Anterior cingulate cortex (tissue), 58 donors: ENCODE results near the gene STIM1.
"Not testable (repeated sequence)": the region's sequence is repeated elsewhere in the genome, so short reads cannot be mapped to it uniquely, and the experiment has no call there.

Experiments used
- DNase-seq, 58 donors: peaks; one replicate each; lab custom pipeline; 2025; lab: John Stamatoyannopoulos, UW

The STIM1 gene

DNA sequence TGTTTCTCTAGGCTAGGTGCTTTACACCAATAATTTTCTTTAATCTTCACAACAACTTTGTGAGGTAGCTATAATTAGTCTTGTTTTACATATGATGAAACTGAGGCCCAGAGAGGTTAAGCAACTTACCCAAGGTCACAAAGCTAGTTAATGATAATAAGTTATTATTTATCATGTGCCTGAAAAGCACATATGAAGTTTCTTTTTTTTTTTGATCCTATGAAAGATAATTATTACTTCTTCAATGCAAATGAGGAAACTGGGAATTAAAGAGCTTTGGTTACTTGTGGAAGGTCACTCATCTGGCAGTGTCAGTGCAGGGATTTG lies 22.8 kb downstream of the STIM1 start:
- no peak for DNase-seq

- DNase-seq, result no peak
Measured at GRCh38 chr11:3879216-3879966, 23.9 kb downstream of the STIM1 start.

GRCh38 chr11:3879967-3880542 lies 24.6 kb downstream of the STIM1 start:
- DNase-seq, result no peak

DNA sequence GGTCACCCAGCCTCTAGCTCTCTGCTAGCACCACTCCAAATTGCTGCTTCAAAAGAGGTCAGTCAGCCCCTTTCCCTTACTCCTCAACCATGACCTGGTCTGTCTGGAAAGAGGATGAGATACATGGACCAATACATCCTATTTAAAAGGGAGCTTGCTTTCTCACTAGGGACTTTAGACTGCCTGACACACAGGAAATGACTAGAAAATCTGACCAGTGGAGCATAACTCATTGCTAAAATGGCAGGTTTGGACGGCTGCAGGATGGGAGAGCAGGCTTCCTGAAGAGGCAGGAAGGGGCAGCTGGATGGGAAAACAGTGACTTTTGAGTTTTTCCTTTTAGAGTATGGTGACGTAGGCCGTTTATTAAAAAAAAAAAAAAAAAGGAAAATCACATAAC lies 25.3 kb downstream of the STIM1 start:
- DNase-seq, result no peak

DNA sequence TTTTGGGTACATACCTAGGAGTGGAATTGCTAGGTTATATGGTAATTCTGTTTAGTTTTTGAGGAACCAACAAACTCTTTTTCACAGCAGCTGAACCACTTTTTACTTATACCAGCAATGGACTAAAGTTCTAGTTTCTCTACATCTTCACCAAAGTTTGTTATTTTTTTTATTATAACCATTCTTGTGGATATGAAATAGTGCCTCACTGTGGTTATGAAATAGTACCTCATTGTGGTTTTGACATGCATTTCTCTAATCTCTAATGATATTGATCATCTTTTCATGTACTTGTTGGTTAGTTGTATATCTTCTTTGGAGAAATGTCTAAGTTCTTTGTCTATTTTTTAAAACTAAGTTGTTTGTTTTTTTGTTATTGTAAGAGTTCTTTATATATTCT lies 27.2 kb downstream of the STIM1 start:
- DNase-seq, result no peak

DNA sequence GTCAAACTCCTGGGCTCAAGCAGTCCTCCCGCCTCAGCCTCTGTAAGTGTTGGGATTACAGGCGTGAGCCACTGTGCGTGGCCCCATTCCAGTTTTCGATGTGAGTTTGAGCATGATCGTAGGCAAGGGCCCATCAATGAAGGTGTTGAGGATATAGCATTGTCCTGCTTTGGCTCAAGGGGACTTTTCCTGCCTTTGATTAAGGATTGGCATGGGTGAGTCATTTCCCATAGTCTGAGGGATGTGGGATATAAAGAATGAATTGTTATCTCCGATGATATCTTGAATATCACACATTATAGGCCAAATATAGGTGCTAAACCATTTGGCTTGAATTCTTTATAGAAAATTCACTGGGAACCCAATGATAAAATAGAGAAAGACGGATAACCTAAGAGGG lies 30.4 kb downstream of the STIM1 start:
- no peak for DNase-seq

- DNase-seq, result no peak
Measured at GRCh38 chr11:3886985-3887384, 31.5 kb downstream of the STIM1 start.

DNA sequence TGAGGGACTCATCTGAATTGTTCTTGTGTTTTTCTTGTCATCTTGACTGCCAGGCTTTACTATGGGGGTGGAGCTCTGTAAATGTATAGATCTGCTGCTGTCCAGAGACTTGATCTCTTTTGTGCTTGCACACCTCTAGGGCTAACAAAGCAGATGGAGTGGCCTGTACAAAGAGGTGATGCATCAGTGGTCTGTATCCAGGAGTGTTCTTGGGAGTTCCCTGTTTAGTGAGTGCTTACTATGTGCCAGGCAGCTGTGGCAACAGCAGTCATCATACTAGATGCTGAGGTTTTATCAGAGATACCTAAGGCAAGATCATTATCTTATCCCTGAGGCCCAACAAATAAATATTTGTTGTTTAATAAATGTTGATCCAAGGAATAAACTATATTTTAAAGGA lies 33.4 kb downstream of the STIM1 start:
- DNase-seq, result no peak

DNA sequence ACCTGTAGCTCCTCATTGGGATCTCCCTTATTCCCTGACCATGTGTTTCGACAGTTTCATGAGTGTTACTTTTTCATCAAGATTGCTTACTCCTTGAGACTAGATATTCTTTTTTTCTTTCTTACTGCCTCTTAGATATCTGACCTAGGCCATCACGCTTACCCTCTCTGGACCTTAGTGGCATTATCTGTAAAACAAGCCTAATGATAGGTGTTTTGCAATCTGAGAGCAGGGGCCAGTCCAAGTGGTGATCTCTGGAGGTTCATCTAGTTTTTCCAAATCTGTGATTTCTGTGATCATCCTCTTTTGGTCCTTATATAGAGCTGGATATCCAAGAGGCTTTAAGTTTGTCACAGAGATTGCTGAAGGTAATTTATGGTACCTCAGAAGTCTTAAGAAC lies 34.5 kb downstream of the STIM1 start:
- DNase-seq, result no peak

DNA sequence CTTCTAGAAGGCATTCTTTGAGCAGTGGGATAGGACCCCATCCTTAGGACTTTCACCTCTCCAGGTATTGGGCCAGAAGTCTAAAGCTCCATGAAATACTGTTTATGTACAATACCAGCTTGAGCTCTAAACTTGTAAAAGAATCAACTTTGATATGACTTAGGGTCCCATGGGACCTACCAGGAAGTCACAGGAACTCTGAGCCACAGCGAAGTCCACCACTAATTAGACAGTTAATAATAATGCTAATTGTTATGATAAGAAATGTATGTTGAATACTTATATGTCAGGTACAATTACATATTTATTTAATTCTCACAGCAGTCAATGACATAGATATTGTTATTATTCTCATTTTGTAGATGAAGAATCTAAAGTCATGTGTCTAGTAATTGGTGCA lies 35.3 kb downstream of the STIM1 start:
- no peak for DNase-seq

- no peak for DNase-seq
Measured at GRCh38 chr11:3891751-3892150, 36.3 kb downstream of the STIM1 start.

GRCh38 chr11:3892156-3892555 lies 36.7 kb downstream of the STIM1 start:
- no peak for DNase-seq

- no peak for DNase-seq
Measured at GRCh38 chr11:3893311-3893710, 37.8 kb downstream of the STIM1 start.

DNA sequence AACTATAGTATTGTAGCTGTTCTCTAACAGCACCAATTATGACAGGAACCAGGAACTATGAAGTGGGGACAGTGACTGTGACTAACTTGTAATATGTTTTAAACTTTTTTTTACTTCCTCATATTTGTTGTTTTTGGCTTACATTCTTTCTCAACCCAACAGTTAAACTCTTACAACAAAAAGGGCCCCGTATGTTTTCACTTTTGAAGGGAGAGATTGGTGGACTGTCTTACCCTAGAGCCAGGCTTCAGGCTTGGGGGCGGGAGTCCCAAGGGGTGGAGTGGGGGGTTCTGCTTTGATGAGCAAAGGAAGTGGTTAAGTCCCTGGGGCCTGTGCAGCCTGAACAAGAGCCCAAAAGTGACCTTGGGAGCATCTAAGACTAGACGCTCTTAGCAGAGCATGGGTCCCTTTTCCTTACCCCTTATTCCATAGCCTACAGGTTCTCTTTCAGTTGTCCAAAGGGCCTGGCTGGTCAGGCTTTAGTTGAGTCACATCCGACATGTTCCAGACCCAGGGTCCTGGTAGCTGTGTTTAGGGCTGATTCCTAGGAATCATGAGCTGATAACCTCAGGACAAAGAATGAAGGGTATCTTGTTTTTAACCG lies 38.8 kb downstream of the STIM1 start:
- DNase-seq, result no peak

DNA sequence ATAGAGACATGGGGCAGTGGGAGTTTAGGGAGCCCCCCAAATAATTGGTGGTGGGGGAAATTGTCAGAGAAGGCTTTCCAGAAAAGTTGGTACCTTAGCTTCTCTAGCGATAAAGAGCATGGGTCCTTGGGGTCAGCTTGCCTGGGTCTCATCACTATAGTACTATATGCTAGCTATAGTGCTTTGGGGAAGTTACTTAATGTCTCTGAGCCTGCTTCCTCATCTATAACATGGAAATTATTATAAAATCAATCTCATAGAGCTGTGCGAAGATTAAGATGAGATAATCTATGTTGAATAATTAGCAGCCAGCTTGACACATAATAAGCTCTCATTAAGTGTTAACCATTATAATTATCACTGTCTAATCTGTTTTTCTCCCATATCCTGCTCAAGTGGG lies 41.2 kb downstream of the STIM1 start:
- no peak for DNase-seq

DNA sequence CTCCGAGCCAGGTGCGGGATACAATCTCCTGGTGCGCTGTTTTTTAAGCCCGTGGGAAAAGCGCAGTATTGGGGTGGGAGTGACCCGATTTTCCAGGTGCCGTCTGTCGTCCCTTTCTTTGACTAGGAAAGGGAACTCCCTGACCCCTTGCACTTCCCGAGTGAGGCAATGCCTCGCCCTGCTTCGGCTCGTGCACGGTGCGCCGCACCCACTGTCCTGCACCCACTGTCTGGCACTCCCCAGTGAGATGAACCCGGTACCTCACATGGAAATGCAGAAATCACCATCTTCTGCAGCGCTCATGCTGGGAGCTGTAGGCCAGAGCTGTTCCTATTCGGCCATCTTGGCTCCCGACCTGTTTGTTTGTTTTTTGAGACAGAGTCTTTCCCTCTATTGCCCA lies 44.8 kb downstream of the STIM1 start:
- DNase-seq, result not testable (repeated sequence)

DNA sequence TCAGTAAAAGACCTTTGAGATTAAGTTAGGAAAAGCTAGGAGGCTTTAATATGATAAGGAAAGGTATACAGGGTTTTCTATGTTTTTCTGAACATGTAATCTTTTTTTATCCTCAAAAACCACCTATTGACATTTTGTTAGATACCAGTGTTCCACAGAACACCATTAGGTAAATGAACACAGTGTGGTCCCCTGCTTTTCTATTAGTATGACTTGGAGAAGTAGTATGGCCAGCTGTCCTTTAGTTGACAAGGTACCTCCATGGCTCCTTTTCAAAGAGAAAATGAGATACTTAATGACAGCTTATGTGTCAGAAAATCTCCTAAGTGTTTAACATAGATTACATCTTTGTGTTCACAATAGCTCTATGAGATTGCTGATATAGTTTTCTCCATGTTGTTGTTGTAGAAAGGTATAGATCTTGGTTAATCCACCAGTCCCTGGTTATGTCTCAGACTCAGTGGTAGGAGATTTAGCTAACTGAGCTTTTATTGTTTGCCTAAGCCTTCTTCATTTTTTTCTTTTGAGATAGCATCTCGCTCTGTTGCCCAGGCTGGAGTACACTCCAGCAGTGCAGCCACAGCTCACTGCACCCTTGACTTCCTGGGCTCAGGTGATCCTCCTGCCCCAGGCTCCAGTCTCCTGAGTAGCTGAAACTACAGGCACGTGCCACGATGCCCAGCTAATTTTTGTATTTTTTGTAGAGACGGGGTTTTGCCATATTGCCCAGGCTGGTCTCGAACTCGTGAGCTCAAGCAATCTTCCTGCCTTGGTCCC lies 46.0 kb downstream of the STIM1 start:
- DNase-seq, result no peak

GRCh38 chr11:3902441-3902840 lies 47.0 kb downstream of the STIM1 start:
- DNase-seq, result no peak

DNA sequence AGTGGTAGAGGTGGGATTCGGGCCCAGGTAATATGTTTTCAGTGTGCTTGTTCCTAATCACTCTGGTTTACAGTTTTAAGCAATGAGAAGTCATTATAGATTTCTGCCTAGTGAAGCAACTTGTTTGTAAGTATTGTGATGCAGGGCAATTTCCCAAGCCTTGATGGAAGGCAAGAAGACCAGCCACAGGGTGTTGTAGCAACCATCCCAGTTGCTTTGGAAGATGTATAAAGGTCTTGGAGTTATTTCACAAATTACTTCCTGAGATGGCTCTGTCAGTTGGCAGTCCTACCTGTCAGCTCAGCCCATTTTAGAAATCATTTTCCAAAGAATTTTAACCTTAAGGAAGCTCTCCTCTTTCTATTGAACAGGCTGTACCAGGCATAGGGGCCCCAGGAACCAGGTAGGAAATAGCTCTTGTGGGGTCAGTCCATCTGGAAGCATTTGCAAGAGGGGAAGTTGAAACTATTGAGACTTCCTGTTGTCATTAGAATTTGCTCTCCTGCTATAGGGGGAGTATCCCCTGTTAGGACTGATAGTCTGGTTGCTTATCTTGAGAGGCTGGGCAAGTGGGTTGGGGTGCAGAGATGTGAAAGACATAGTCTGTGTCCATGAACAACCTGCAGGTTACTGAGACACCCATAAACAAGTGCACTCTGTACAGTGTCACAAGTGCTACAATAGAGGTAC lies 47.9 kb downstream of the STIM1 start:
- no peak for DNase-seq

GRCh38 chr11:3904228-3904627 lies 48.8 kb downstream of the STIM1 start:
- no peak for DNase-seq
